Trophoblast cell (in vitro differentiated cells and primary cell): ENCODE data around the gene GRB10.

Experiments used
- DNase-seq, 2 donors: peaks; one replicate each; pipeline ENCODE4 v3.0.0-alpha.2; 2016
- H2AFZ ChIP-seq: 2 replicates; pipeline ENCODE4 v1.6.1; 2013; ENCODE audit warnings: low read length, moderate library complexity, mild to moderate bottlenecking; ENCODE audit not compliant: insufficient read depth, poor library complexity
- H2AK5ac ChIP-seq: 2 replicates; pipeline ENCODE4 v1.6.1; 2013; ENCODE audit warnings: mild to moderate bottlenecking, low read length
- H2BK120ac ChIP-seq: 2 replicates; pipeline ENCODE4 v1.6.1; 2013; ENCODE audit warnings: low read length, mild to moderate bottlenecking, moderate library complexity; ENCODE audit not compliant: insufficient read depth, poor library complexity
- H2BK12ac ChIP-seq: 2 replicates; pipeline ENCODE4 v1.6.1; 2013; ENCODE audit warnings: mild to moderate bottlenecking, low read length, moderate library complexity
- H2BK5ac ChIP-seq: 2 replicates; pipeline ENCODE4 v1.6.1; 2013; ENCODE audit warnings: low read length, low read depth, moderate library complexity, mild to moderate bottlenecking; ENCODE audit not compliant: poor library complexity
- H3K14ac ChIP-seq: 2 replicates; pipeline ENCODE4 v1.6.1; 2013; ENCODE audit warnings: mild to moderate bottlenecking, low read length
- H3K18ac ChIP-seq: 2 replicates; pipeline ENCODE4 v1.6.1; 2013; ENCODE audit warnings: mild to moderate bottlenecking, low read length
- H3K23ac ChIP-seq: 2 replicates; pipeline ENCODE4 v1.6.1; 2013; ENCODE audit warnings: low read length
- H3K27ac ChIP-seq: 2 replicates; pipeline ENCODE4 v1.5.1; 2013; ENCODE audit warnings: low read depth, mild to moderate bottlenecking, inconsistent platforms, low read length, moderate library complexity
- H3K27me3 ChIP-seq: 2 replicates; pipeline ENCODE4 v1.6.1; 2013; ENCODE audit warnings: inconsistent platforms, mild to moderate bottlenecking, low read length, moderate library complexity; ENCODE audit not compliant: insufficient read depth
- H3K36me3 ChIP-seq, 2 experiments: 1 replicate in 1 of 2; 2 replicates in 1 of 2; pipeline ENCODE4 v1.6.1; 2013; ENCODE audit warnings: low read length in 2 of 2, mild to moderate bottlenecking in 2 of 2, moderate library complexity in 1 of 2; ENCODE audit not compliant: insufficient read depth in 2 of 2, control insufficient read depth in 1 of 2
- H3K4ac ChIP-seq: 2 replicates; pipeline ENCODE4 v1.6.1; 2013; ENCODE audit warnings: low read depth, mild to moderate bottlenecking, low read length, moderate library complexity
- H3K4me1 ChIP-seq, 2 experiments: 1 replicate in 1 of 2; 2 replicates in 1 of 2; pipeline ENCODE4 v1.6.1; 2013; ENCODE audit warnings: low read length in 2 of 2, mild to moderate bottlenecking in 2 of 2, moderate library complexity in 1 of 2; ENCODE audit not compliant: insufficient read depth in 2 of 2, control insufficient read depth in 1 of 2
- H3K4me2 ChIP-seq: 2 replicates; pipeline ENCODE4 v1.6.1; 2013; ENCODE audit warnings: inconsistent platforms, mild to moderate bottlenecking, low read length, moderate library complexity
- H3K4me3 ChIP-seq: 2 replicates; pipeline ENCODE4 v1.5.1; 2013; ENCODE audit warnings: mild to moderate bottlenecking, low read depth, low read length, inconsistent platforms
- H3K79me1 ChIP-seq: one replicate; pipeline ENCODE4 v1.6.1; 2013; ENCODE audit warnings: low read length
- H3K79me2 ChIP-seq: 2 replicates; pipeline ENCODE4 v1.6.1; 2013; ENCODE audit warnings: low read length, mild to moderate bottlenecking; ENCODE audit not compliant: control insufficient read depth, insufficient read depth, poor library complexity
- H3K9ac ChIP-seq: 2 replicates; pipeline ENCODE4 v1.6.1; 2013; ENCODE audit warnings: mild to moderate bottlenecking, low read length
- H3K9me3 ChIP-seq: 2 replicates; pipeline ENCODE4 v1.6.1; 2013; ENCODE audit warnings: low read depth, mild to moderate bottlenecking, control low read depth, inconsistent platforms, low read length; ENCODE audit not compliant: insufficient read depth
- H4K12ac ChIP-seq: 2 replicates; pipeline ENCODE4 v1.6.1; 2013; ENCODE audit warnings: low read depth, mild to moderate bottlenecking, low read length, moderate library complexity
- H4K8ac ChIP-seq: 2 replicates; pipeline ENCODE4 v1.6.1; 2013; ENCODE audit warnings: low read depth, mild to moderate bottlenecking, low read length, moderate library complexity
- H4K91ac ChIP-seq: one replicate; pipeline ENCODE4 v1.6.1; 2013; ENCODE audit warnings: low read depth, mild to moderate bottlenecking, low read length, moderate library complexity
- WGBS: extraction: QIAGEN DNeasy Blood & Tissue Kit; methylation state at CpG from one replicate; pipeline ENCODE4 v1.1.7; 2013; ENCODE audit warnings: missing lambda C conversion rate; ENCODE audit not compliant: insufficient read length, insufficient coverage; ENCODE audit errors: extremely low coverage; 5-methylcytosine and 5-hydroxymethylcytosine counted together

GRB10 gene

GRCh38 chr7:50778189-50778588 lies 4.5 kb downstream of the GRB10 start:
- Histone ChIP-seq H3K4me3 (no peak overlapping the region), H4K12ac (no peak overlapping the region), H3K18ac (no peak overlapping the region), H2BK120ac (no peak overlapping the region), H3K27me3 (no peaks in the 10 kb centered on the region), H3K27ac (no peak overlapping the region), H3K4me1 (peaks cover 22 to 33% of the 10 kb centered on the region in 2 experiments), H3K4ac (peak overlapping the region; percentile 70), H2BK12ac (no peak overlapping the region), H2AK5ac (no peak overlapping the region), H4K8ac (no peak overlapping the region), H3K9ac (no peak overlapping the region), H3K79me2 (peaks cover 6% of the 10 kb centered on the region), H3K23ac (no peak overlapping the region), H3K9me3 (no peaks in the 10 kb centered on the region), H4K91ac (no peak overlapping the region), H3K36me3 (no peaks in the 10 kb centered on the region), H3K4me2 (no peak overlapping the region), H2BK5ac (no peak overlapping the region), H3K79me1 (peaks cover 6% of the 10 kb centered on the region), H3K14ac (no peak overlapping the region), H2AFZ (no peak overlapping the region)
- no peak for DNase-seq

DNA sequence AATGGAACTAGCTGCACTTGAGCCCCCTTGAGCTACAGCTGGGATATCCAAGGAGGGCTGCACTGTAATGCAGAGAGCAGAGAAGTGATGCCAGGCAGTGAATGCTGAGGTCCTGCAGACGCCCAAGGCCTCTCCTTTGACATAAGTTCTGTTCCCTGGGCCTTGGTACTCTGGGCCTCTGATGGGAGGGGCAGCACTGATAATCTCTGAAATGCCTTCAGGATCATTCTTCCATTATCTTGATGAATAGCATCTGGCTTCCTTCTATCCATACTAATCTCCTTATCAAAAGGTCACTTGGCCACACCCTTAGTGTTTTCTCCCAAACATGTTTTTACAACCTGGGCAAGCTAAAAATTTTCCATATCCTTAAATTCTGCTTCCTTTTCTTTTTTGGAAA lies 6.9 kb downstream of the GRB10 start:
- Histone ChIP-seq H2AK5ac (no peak overlapping the region), H4K91ac (no peak overlapping the region), H3K27ac (no peak overlapping the region), H3K18ac (no peak overlapping the region), H3K79me1 (peaks cover 2% of the 10 kb centered on the region), H3K23ac (no peak overlapping the region), H3K4me2 (no peak overlapping the region), H3K36me3 (no peaks in the 10 kb centered on the region), H3K4ac (no peak overlapping the region), H4K8ac (no peak overlapping the region), H2BK12ac (no peak overlapping the region), H3K4me1 (peaks cover 19 to 21% of the 10 kb centered on the region in 2 experiments), H2BK5ac (no peak overlapping the region), H3K9ac (no peak overlapping the region), H3K4me3 (no peak overlapping the region), H2BK120ac (no peak overlapping the region), H2AFZ (no peak overlapping the region), H3K14ac (no peak overlapping the region), H3K79me2 (peaks cover 6% of the 10 kb centered on the region), H4K12ac (no peak overlapping the region), H3K27me3 (no peaks in the 10 kb centered on the region), H3K9me3 (no peaks in the 10 kb centered on the region)
- WGBS = no CpG with 5 or more reads among the region's 1 CpG
- peak in 1 of 2 donors; percentile 63 for DNase-seq

DNA sequence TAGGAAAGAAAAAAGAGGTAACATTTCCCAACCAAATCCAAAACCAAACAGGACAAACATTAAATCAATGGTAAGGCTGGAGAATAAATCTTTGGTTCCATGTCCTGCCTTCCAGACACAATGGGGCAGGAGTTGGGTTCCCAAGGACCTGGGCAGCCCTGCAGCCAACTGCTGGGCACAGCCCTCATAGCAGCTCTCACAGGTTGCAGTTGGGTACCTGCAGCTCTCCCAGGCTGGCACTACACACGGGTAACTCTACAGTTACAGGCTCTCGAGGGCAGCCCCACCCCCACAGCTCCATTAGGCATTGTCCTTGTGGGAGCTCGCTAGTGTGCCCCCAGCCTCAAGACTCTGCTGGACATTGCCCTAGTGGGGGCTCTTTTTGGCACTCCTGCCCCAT lies 7.5 kb downstream of the GRB10 start:
- Histone ChIP-seq H2AK5ac (no peak overlapping the region), H3K36me3 (no peaks in the 10 kb centered on the region), H3K79me2 (peaks cover 6% of the 10 kb centered on the region), H2BK12ac (no peak overlapping the region), H3K79me1 (peaks cover 2% of the 10 kb centered on the region), H4K12ac (no peak overlapping the region), H3K23ac (no peak overlapping the region), H2AFZ (no peak overlapping the region), H4K8ac (no peak overlapping the region), H3K14ac (no peak overlapping the region), H3K4ac (no peak overlapping the region), H3K27ac (no peak overlapping the region), H4K91ac (no peak overlapping the region), H2BK5ac (no peak overlapping the region), H3K4me1 (peaks cover 19% of the 10 kb centered on the region in 2 experiments), H2BK120ac (no peak overlapping the region), H3K4me2 (no peak overlapping the region), H3K18ac (no peak overlapping the region), H3K9me3 (no peaks in the 10 kb centered on the region), H3K27me3 (no peaks in the 10 kb centered on the region), H3K9ac (no peak overlapping the region), H3K4me3 (no peak overlapping the region)
- no peak for DNase-seq
- WGBS = no CpG with 5 or more reads among the region's 3 CpGs

DNA sequence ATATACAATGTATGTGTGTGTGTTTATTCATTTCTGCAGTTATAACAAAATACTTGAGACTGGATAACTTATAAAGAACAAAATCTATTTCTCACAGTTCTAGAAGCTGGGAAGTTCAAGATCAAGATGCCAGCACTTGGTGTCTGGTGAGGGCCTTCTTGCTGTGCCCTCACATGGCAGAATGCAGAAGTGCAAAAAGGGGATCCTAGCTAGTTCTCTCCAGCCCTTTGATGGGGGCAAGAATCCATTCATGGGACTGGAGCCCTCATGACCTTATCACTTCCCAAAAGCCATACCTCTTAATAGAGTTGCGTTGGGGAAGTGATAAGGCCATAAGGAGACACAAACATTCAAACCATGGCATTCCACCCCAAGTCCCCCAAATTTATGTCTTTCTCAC lies 8.4 kb downstream of the GRB10 start:
- no peaks in the 10 kb centered on the region for H3K36me3 ChIP-seq
- no peak overlapping the region for H2BK120ac ChIP-seq
- H2AFZ ChIP-seq = no peak overlapping the region
- peaks cover under 1% of the 10 kb centered on the region for H3K79me1 ChIP-seq
- H3K4me2 ChIP-seq = no peak overlapping the region
- no peak overlapping the region for H3K27ac ChIP-seq
- DNase-seq = no peak
- H4K91ac ChIP-seq = no peak overlapping the region
- H3K79me2 ChIP-seq = peaks cover 6% of the 10 kb centered on the region
- H3K4me1 ChIP-seq = peaks cover 11 to 13% of the 10 kb centered on the region in 2 experiments
- H3K9ac ChIP-seq = no peak overlapping the region
- WGBS = no CpG with 5 or more reads among the region's 1 CpG
- H3K27me3 ChIP-seq = no peaks in the 10 kb centered on the region
- no peak overlapping the region for H3K18ac ChIP-seq
- no peak overlapping the region for H4K8ac ChIP-seq
- no peak overlapping the region for H2BK5ac ChIP-seq
- H2BK12ac ChIP-seq = no peak overlapping the region
- no peaks in the 10 kb centered on the region for H3K9me3 ChIP-seq
- no peak overlapping the region for H3K4me3 ChIP-seq
- H4K12ac ChIP-seq = no peak overlapping the region
- no peak overlapping the region for H3K14ac ChIP-seq
- no peak overlapping the region for H2AK5ac ChIP-seq
- no peak overlapping the region for H3K23ac ChIP-seq
- H3K4ac ChIP-seq = no peak overlapping the region
